Activated T-cell treated with anti-CD3 and anti-CD28 coated beads for 1 hour (primary cell): ENCODE results near the gene NCK2.
A peak's percentile ranks its signal among the peaks of the same experiment; 100 is the strongest.

Experiments
- DNase-seq: peaks from one replicate; pipeline ENCODE4 v3.0.0-alpha.2; 2020; ENCODE audit warnings: low read depth

NCK2 gene

DNA sequence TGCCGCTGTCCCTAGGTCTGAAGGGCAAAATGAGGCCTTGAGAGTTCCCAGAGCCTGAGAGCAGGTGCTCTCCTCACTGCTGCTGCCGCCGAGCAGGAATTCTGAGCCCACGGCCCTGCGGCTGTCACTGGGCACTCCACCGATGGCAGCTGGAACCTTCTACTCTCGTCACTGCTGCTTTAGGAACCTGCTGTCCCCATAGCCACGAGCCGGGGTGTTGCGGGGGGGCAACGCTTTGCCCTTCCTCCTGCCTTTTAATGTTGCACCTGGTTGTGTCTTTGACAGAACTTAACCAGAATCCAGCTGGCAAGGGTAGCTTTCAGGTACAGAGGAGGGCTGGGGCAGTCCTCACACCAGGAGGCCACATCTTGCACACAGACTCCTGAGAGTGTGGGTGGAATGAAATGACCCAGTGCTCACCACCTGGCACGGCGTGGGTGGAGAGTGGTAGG lies 32.3 kb downstream of the NCK2 start:
- no peak for DNase-seq

DNA sequence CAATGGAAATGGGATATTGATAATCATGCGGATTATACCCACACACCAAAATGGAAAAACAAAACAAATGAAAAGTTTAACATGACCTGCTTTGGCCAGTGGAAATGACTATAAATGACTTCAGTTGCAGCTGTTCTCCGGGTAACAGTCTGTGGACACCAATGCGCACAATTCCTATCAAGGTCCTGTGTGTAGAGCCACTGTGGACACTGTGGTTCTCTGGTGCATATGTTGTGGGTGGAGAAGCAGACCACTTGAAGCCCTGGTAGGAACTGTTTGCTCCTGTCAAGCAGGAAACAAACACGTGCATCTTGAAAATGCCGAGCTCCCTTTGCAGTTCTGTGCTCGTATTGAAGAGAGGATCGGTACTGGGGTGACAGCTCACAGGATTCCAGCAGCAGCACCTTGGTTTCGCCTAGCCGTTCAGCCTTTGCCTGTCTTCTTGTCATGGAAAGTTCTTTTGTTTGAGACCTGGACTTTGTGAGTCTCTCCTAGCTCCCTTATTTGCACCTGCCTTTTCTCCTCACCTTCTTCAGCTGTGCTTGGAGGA lies 32.9 kb downstream of the NCK2 start:
- DNase-seq, result no peak

- DNase-seq, result no peak
Observed at GRCh38 chr2:105778080-105778607, 33.4 kb downstream of the NCK2 start.

GRCh38 chr2:105779394-105779793 lies 34.7 kb downstream of the NCK2 start:
- DNase-seq, result no peak

DNA sequence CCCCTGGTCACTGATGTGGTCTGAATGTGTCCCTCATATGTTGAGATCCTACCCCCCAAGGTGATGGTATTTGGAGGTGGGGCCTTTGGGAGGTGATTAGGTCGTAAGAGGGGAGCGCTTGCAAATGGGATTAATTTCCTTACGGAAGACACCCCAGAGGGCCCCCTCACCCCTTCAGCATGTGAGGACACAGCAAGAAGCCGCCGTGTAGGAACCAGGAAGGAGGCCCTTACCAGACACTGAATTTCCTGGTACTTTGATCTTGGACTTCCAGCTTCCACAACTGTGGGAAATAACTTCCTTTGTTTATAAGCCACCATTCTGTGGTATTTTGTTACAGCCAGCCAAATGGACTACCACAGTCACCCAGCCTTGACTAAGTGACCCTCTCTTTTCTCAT lies 35.9 kb downstream of the NCK2 start:
- DNase-seq, result no peak

DNA sequence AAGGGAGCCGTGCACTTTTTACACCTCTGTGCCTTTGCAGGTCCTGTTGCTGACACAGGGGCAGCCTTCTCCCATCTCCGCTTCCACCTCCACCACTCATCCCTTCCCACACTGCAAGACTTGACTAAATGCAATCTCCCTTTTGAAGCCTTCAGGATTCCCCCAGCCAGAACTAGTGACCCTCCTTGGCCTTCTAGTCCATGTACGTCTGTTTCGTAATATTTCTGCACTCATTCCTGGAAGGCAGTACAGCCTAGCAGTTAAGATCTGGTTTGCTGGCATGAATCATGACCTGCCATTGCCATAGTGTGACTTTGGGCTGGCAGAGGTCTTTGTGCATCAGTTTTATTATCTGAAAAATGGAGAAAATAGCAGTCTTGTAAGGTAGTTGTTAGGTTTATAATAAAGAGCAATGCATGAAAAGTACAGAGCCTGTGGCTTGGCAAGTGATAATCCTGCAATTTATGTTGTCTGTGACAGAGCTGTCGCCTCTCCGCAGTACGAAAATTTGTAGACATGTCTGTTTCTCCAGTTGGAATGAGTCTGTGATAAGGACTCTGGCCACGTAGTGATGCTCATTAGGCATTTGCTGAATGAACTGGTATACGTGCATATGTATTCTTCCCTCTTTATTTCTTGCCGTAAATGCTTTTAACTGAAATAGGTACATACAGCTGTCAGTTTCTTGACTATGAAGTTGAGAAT lies 36.7 kb downstream of the NCK2 start:
- no peak for DNase-seq

DNA sequence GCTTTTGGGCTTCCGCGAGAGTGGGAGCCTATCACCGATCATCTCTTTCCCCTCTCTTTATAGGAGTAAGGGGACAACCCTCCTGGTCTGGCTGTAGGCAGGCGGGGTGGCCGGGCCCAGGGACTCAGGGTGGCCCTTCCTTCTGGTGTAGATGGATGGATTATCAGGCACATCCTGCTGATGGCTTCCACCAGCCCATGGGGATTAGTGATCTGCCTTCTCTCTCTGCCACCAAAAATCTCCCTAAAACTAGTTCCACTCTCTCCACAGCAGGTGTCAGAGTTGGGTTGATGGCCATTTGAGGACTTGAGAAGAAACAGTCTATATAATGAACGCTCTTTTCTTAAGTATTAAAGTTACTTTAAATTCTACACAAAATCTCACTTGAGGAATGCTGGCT lies 37.4 kb downstream of the NCK2 start:
- no peak for DNase-seq

DNA sequence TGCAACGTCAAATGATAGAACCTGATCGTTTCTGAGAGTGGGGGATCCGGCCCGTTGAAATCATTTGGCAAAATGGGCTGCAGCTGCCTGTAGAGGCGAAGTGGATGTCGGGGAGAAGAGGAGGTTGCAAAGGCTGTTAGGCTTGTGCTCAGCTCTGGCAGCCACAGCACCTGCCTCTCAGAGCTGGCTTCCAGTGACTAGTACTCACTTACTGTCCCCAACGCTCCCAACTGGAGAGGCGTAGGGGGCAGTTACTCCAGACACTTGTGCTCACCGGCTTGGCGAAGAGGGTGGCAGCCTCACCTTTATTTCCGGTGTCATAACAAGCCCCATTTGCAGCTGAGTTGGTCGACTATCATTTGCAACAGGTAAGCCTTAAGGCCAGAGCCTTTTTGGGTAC lies 37.9 kb downstream of the NCK2 start:
- no peak for DNase-seq

- no peak for DNase-seq
Observed at GRCh38 chr2:105783151-105783738, 38.5 kb downstream of the NCK2 start.

DNA sequence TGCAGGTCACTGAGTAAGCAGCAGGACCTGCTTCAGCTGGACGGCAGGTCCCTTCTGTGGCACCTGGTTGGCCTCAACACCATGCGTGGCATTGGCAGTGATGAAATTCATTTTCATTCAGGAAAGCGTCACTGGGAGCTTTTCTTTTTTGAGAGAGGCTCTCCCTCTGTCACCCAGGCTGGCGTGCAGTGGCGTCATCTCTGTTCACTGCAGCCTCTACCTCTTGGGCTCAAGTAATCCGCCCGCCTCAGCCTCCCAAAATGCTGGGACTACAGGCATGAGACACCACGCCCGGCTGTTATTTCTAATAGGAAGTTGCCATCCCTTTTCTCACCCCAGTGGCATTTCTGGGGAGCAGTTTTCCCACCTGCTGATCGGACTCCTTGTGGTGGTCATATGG lies 39.3 kb downstream of the NCK2 start:
- no peak for DNase-seq

GRCh38 chr2:105784589-105784988 lies 39.9 kb downstream of the NCK2 start:
- no peak for DNase-seq

GRCh38 chr2:105785095-105785847 lies 40.6 kb downstream of the NCK2 start:
- no peak for DNase-seq

GRCh38 chr2:105786231-105787230 lies 41.8 kb downstream of the NCK2 start:
- DNase-seq, result no peak

- no peak for DNase-seq
Observed at GRCh38 chr2:105787376-105788318, 42.9 kb downstream of the NCK2 start.

DNA sequence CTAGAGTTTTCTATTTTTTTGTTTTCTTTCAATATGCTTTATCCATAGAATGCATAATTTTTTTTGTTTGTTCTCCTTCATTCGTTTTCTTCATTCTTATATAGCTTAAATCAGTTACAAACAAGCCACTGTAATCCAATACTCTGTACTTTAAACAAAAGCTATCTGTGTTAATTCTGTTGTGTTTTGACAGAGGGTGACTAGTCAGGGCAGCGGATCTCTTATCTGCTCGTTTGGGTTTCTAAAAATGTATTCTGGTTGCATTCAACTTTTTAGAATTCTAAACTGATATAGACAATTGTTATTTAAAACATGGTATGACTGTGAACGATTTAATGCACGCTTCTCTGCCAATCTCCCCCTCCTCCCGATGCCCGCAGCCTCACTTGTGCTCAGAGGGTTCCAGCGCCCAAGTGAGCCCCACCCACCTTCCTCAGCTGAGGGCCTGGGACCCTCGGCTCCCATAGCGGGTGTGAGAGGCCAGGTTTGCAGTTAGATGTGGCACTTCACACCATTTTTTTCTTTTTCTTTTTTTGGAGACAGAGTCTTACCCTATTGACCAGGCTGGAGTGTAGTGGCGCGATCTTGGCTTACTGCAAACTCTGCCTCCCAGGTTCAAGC lies 44.1 kb downstream of the NCK2 start:
- DNase-seq, result no peak

DNA sequence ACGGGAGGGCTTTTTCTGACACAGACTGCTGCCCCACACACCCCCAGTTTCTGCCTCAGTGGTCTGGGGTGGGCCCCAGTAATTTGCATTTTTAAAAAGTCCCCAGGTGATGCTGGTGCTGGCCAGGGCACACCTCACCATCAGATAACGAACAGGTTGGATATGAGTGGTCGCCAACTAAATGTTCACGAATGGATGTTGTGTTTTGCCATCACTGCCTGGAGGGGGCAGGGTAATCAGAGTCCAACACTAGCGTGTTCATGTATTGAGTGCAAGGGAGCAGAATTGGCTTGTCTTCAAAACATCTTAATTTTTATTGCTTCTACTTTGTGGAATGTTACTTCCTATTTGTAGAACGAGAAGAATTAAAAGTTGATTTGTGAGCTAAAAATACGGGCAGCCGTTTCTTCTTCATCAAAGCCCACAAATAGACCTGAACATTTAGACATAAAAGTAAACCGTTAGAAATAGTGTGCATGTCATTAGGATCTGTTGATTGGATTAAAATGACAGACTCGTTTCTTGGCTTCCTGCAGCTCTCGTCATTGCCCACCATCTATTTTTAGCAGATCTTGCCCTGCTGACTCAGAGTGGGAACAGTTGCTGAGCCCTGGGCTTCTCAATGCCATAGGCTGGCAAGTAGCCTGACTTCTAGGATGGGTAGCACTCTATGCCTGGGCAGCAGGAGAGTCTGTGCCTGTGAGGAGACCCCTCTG lies 45.2 kb downstream of the NCK2 start:
- peak; percentile 38 for DNase-seq

GRCh38 chr2:105790461-105791149 lies 45.9 kb downstream of the NCK2 start:
- DNase-seq, result no peak

DNA sequence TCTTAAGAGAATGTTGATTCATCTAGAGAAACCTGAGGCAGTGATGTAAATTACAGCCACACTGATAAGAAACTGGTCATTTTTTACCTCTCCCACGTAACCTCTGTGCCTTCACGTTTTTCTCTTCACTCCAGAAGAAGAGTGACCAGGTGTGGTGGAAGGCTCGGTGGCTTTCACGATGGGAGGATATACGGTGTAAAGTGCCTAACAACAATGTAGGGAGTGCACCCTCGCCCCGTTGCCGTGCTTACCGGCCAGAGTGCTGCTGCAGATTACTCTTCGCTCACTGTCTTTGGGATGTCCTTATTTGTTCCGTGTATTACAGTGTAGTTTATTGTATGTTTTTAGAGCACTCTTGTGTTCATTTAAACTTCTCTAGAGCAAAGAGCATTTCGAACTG lies 46.5 kb downstream of the NCK2 start:
- no peak for DNase-seq

GRCh38 chr2:105792561-105792960 lies 47.8 kb downstream of the NCK2 start:
- no peak for DNase-seq
